ENCODE measurements around the gene NKX2-3. TPM values are rescaled to one million over a fixed set of nuclear protein-coding genes. Genes with fewer than 3 reads are reported as not detected.

The NKX2-3 gene
- total RNA-seq, 4 donors from 2014 or later = not detected

GRCh38 chr10:99573790-99574189, 41.0 kb downstream of the NKX2-3 start:
- TF ChIP-seq POLR2A (IDR thresholded peaks at IDR 0.05) (no peak), CTCF (IDR thresholded peaks at IDR 0.05 in 4 of 5, conservative IDR thresholded peaks at IDR 0.05 in 1 of 5) (no peak)
- ATAC-seq (no peak), DNase-seq (no peak)
- intact Hi-C loops (cut with DNase I; ENCODE audit: low total_unique reads) (no loop called here), in situ Hi-C loops (cut with MboI; ENCODE audit: low sequenced_read_pairs in 4 of 4) (no loop called here)
- Histone ChIP-seq H3K36me3 (no peaks in the 10 kb centered on the region), H3K4me1 (no peaks in the 10 kb centered on the region), H3K27me3 (no peaks in the 10 kb centered on the region), H3K9me3 (no peaks in the 10 kb centered on the region), H3K4me3 (no peak overlapping the region), H3K27ac (no peak overlapping the region)

- in situ Hi-C loops (cut with MboI; ENCODE audit: low sequenced_read_pairs in 4 of 4) = no loop called here
- no peak for DNase-seq
- Histone ChIP-seq H3K9me3 (no peaks in the 10 kb centered on the region), H3K36me3 (no peaks in the 10 kb centered on the region), H3K4me1 (no peaks in the 10 kb centered on the region), H3K27ac (no peak overlapping the region), H3K4me3 (no peak overlapping the region), H3K27me3 (no peaks in the 10 kb centered on the region)
- no peak for TF ChIP-seq POLR2A (IDR thresholded peaks at IDR 0.05)
- TF ChIP-seq CTCF (IDR thresholded peaks at IDR 0.05 in 4 of 5, conservative IDR thresholded peaks at IDR 0.05 in 1 of 5) = no peak
- intact Hi-C loops (cut with DNase I; ENCODE audit: low total_unique reads) = no loop called here
- ATAC-seq = no peak
Measured at GRCh38 chr10:99579971-99580370, 47.2 kb downstream of the NKX2-3 start.

- ATAC-seq (no peak), DNase-seq (no peak)
- TF ChIP-seq CTCF (IDR thresholded peaks at IDR 0.05 in 4 of 5, conservative IDR thresholded peaks at IDR 0.05 in 1 of 5) (no peak), POLR2A (IDR thresholded peaks at IDR 0.05) (no peak)
- Histone ChIP-seq H3K4me3 (no peak overlapping the region), H3K27ac (no peak overlapping the region), H3K36me3 (no peaks in the 10 kb centered on the region), H3K9me3 (no peaks in the 10 kb centered on the region), H3K4me1 (no peaks in the 10 kb centered on the region), H3K27me3 (no peaks in the 10 kb centered on the region)
- intact Hi-C loops (cut with DNase I; ENCODE audit: low total_unique reads) (no loop called here), in situ Hi-C loops (cut with MboI; ENCODE audit: low sequenced_read_pairs in 4 of 4) (no loop called here)
Measured at GRCh38 chr10:99582255-99582770, 49.6 kb downstream of the NKX2-3 start.

GRCh38 chr10:99583687-99584086, 50.9 kb downstream of the NKX2-3 start:
- Histone ChIP-seq H3K4me1 (no peaks in the 10 kb centered on the region), H3K27ac (no peak overlapping the region), H3K27me3 (no peaks in the 10 kb centered on the region), H3K4me3 (no peak overlapping the region), H3K9me3 (no peaks in the 10 kb centered on the region), H3K36me3 (no peaks in the 10 kb centered on the region)
- DNase-seq (no peak), ATAC-seq (no peak)
- TF ChIP-seq POLR2A (IDR thresholded peaks at IDR 0.05) = no peak
- TF ChIP-seq CTCF (IDR thresholded peaks at IDR 0.05 in 4 of 5, conservative IDR thresholded peaks at IDR 0.05 in 1 of 5) = no peak
- in situ Hi-C loops (cut with MboI; ENCODE audit: low sequenced_read_pairs in 4 of 4) (no loop called here), intact Hi-C loops (cut with DNase I; ENCODE audit: low total_unique reads) (no loop called here)

Other genes with a start within 250 kb of the NKX2-3 start
- gene CNNM1, start 203.6 kb upstream of the NKX2-3 start, total RNA-seq = not detected
- 100 to 1,000 TPM in 3 of 4 donors, 10 to 100 TPM in 1; 91.4 to 215 (median 135) TPM for gene GOT1, start 102.3 kb upstream of the NKX2-3 start, total RNA-seq
- 10 to 100 TPM; 20.7 to 38.3 (median 26.1) TPM for gene SLC25A28, start 87.5 kb downstream of the NKX2-3 start, total RNA-seq
- gene ENTPD7, start 126.6 kb downstream of the NKX2-3 start, total RNA-seq = 1 to 10 TPM in 2 of 4 donors, under 1 TPM in 2; 0.32 to 1.1 (median 0.76) TPM
- gene COX15, start 199.2 kb downstream of the NKX2-3 start, total RNA-seq = 10 to 100 TPM; 28.1 to 45.3 (median 32.5) TPM
- gene CUTC, start 199.3 kb downstream of the NKX2-3 start, total RNA-seq = 100 to 1,000 TPM in 3 of 4 donors, 10 to 100 TPM in 1; 85.2 to 172 (median 126) TPM
- gene ABCC2, start 249.7 kb downstream of the NKX2-3 start, total RNA-seq = 1 to 10 TPM in 3 of 4 donors, under 1 TPM in 1; 0.89 to 3.2 (median 1.3) TPM